Brain microvascular endothelial cell (primary cell): ENCODE results near the gene KRT84.

ENCODE experiments used
- DNase-seq: peaks from one replicate; pipeline ENCODE4 v3.0.0-alpha.2; 2020
- H3K27ac ChIP-seq: fragments of 250-450 bp; sonication (Bioruptor Pico); 2 replicates; pipeline ENCODE4 v1.5.1; 2020; ENCODE audit warnings: mild to moderate bottlenecking, moderate library complexity
- H3K27me3 ChIP-seq: fragments of 250-450 bp; sonication (Bioruptor Pico); replicated peaks from 2 replicates; pipeline ENCODE4 v1.5.1; 2020; ENCODE audit warnings: mild to moderate bottlenecking
- H3K36me3 ChIP-seq: fragments of 250-450 bp; sonication (Bioruptor Pico); replicated peaks from 2 replicates; pipeline ENCODE4 v1.5.1; 2020; ENCODE audit warnings: mild to moderate bottlenecking
- H3K4me3 ChIP-seq: 2 replicates; pipeline ENCODE4 v1.5.1; 2011; ENCODE audit warnings: low read depth, mild to moderate bottlenecking, control low read depth, low read length, moderate library complexity
- in situ Hi-C: cut with HindIII; loops from 2 replicates; pipeline ENCODE4 v1.10.0; 2017; ENCODE audit warnings: low sequenced_read_pairs, low pct_ligation_motif_present
- TF ChIP-seq, protein P1 (sequence below): IDR thresholded peaks from 2 replicates; pipeline ENCODE4 v1.5.1; 2011; ENCODE audit warnings: low read depth, mild to moderate bottlenecking, moderate library complexity, low read length, control low read depth, inconsistent platforms; ENCODE audit errors: missing control alignments

KRT84 gene

DNA sequence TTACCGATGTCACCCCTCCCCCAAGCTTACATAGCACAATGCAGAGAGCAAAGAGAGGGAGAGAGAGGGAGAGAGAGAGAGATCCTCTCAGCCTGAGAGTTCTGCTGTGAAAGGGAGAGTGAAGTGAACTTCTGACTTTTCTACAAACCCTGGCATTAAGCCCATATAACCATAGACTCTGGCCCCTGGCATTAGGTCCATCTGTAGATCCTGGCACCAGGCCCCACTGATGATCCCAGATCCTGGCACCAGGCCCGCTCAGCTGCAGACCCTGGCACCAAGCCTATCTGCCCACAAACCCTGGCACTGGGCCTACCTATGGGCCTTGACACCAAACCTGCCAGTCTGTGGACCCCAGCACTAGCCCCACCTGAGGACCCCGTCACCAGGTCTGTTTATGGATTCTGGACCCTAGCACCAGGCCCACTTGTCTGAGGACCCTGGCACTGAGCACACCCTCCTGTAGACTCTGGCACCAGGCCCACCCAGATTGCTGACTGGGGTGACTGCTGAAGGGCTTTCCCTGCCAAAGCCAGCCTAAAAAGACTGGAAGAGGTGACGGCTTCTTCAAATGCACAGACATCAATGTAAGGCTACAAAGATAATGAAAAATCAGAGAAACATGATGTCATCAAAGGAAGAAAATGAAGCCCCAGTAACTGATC, 49.7 kb downstream of the KRT84 start:
- DNase-seq = no peak
- TF ChIP-seq, protein P1, sequence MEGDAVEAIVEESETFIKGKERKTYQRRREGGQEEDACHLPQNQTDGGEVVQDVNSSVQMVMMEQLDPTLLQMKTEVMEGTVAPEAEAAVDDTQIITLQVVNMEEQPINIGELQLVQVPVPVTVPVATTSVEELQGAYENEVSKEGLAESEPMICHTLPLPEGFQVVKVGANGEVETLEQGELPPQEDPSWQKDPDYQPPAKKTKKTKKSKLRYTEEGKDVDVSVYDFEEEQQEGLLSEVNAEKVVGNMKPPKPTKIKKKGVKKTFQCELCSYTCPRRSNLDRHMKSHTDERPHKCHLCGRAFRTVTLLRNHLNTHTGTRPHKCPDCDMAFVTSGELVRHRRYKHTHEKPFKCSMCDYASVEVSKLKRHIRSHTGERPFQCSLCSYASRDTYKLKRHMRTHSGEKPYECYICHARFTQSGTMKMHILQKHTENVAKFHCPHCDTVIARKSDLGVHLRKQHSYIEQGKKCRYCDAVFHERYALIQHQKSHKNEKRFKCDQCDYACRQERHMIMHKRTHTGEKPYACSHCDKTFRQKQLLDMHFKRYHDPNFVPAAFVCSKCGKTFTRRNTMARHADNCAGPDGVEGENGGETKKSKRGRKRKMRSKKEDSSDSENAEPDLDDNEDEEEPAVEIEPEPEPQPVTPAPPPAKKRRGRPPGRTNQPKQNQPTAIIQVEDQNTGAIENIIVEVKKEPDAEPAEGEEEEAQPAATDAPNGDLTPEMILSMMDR = no peak
- in situ Hi-C loops = no loop called here
- H3K36me3 ChIP-seq = no peaks in the 10 kb centered on the region
- H3K27me3 ChIP-seq = peaks cover 4% of the 10 kb centered on the region
- H3K27ac ChIP-seq = no peak overlapping the region
- no peak overlapping the region for H3K4me3 ChIP-seq

DNA sequence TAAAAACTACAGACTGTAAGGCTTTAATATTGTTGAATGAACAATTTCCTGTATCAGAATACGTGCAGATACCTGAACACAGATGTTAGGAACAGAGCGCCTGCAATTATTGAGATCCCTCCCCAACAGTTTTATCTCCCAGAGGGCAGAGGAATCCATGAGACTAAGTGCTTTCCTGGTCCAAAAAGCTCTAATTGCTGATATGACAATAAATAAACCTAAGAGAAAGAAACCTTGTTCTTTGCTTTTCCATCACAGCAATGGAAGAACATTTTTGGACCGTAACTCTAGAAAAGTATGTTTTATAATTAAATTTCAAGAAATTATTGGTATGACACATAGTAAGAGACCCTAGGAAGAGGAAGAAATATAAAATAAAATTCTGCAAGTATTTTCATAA, 51.3 kb downstream of the KRT84 start:
- no peak for DNase-seq
- TF ChIP-seq, protein P1 = no peak
- H3K4me3 ChIP-seq = no peak overlapping the region
- in situ Hi-C loops = no loop called here
- H3K27me3 ChIP-seq = peaks cover 2% of the 10 kb centered on the region
- H3K27ac ChIP-seq = no peak overlapping the region
- H3K36me3 ChIP-seq = no peaks in the 10 kb centered on the region

DNA sequence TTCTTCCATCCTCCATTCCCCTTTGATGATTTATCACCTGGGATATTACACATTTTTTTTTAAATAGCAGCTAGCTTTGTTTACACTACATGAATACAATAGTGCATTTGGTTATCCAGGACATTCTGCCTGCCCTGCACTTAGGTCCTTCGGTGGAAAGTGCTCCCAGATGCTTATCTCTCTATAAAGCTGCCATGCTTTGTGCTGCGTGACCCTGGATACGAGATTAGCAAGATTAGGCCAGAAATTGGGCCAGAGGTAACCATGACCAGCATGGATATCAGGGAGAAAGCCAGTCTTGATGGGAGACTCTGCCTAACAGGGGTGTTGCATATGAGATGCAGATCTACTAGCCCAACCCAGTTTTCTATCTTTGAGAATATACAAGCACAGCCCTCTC, 52.1 kb downstream of the KRT84 start:
- H3K36me3 ChIP-seq = no peaks in the 10 kb centered on the region
- no peak overlapping the region for H3K27ac ChIP-seq
- TF ChIP-seq, protein P1 = no peak
- H3K27me3 ChIP-seq = no peaks in the 10 kb centered on the region
- in situ Hi-C loops = no loop called here
- no peak overlapping the region for H3K4me3 ChIP-seq
- no peak for DNase-seq

DNA sequence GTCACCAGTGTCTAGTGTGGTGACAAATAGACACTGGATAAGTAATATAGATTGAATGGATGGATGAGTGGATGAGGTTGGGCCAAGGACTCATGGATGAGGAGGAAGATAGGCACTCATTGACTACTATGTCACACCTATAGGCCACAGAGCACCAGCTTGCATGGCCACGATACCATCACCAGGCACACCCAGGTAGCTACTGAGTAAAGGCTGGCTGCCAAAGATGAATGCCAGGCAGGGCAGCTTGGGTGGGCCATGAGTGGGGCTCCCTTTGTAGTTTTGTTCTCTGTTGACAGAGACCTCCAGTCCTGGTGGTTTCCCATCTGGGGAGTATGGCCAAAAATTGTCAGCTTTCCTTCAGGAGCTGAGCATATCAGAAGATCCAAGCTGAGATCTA, 53.1 kb downstream of the KRT84 start:
- Histone ChIP-seq H3K27me3 (no peaks in the 10 kb centered on the region), H3K27ac (no peak overlapping the region), H3K36me3 (no peaks in the 10 kb centered on the region), H3K4me3 (no peak overlapping the region)
- TF ChIP-seq, protein P1 = no peak
- DNase-seq = no peak
- in situ Hi-C loops = no loop called here

DNA sequence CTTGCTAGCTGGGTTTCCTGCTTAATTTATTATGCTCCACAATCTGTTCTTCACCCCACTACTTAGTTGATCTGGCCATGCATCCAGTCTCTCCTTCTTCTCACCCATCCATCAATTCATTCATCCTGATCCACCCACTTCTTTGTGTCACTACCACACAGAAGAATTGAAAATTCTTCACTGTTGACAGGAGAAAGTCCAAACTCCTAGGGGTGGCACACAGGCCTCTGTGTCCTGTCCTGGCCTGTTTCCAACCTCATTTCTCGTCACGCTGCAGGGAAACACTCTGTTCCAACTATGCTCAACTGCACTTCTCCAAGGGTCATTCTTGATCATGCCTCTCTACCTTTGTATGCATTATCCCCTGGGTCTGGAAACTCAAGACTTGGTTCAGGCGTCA, 53.6 kb downstream of the KRT84 start:
- TF ChIP-seq, protein P1 = no peak
- Histone ChIP-seq H3K27ac (no peak overlapping the region), H3K4me3 (no peak overlapping the region), H3K36me3 (no peaks in the 10 kb centered on the region), H3K27me3 (no peaks in the 10 kb centered on the region)
- in situ Hi-C loops = no loop called here
- DNase-seq = no peak

DNA sequence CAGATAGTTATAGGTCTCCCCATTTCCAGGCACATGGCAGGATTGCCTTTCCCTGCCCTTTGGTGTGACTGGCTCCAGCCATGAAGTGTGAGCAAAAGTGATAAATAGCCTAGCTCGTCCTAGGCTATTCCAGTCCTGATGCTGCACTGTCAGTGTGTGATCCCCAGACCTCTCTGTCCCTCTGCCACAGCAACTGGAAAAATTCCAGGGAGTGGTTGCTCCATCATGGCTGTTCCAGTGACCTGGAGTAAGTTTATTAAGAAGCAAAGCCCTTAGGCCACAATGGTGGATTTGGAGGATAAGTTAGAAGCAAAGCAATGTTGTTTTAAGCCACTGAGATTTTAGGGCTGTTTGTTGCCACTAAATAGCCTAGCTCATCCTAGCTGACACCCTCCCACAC, 54.4 kb downstream of the KRT84 start:
- no peak for DNase-seq
- TF ChIP-seq, protein P1 = no peak
- H3K27ac ChIP-seq = no peak overlapping the region
- no peak overlapping the region for H3K4me3 ChIP-seq
- H3K36me3 ChIP-seq = no peaks in the 10 kb centered on the region
- no peaks in the 10 kb centered on the region for H3K27me3 ChIP-seq
- in situ Hi-C loops = no loop called here
